ENCODE measurements around the gene TOX2. TPM values are rescaled to one million over a fixed set of nuclear protein-coding genes. Genes with fewer than 3 reads are reported as not detected.

TOX2 gene, protein sequence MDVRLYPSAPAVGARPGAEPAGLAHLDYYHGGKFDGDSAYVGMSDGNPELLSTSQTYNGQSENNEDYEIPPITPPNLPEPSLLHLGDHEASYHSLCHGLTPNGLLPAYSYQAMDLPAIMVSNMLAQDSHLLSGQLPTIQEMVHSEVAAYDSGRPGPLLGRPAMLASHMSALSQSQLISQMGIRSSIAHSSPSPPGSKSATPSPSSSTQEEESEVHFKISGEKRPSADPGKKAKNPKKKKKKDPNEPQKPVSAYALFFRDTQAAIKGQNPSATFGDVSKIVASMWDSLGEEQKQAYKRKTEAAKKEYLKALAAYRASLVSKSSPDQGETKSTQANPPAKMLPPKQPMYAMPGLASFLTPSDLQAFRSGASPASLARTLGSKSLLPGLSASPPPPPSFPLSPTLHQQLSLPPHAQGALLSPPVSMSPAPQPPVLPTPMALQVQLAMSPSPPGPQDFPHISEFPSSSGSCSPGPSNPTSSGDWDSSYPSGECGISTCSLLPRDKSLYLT
- 2.3 TPM for polyA plus RNA-seq (ENCODE audit: insufficient read length)

DNA sequence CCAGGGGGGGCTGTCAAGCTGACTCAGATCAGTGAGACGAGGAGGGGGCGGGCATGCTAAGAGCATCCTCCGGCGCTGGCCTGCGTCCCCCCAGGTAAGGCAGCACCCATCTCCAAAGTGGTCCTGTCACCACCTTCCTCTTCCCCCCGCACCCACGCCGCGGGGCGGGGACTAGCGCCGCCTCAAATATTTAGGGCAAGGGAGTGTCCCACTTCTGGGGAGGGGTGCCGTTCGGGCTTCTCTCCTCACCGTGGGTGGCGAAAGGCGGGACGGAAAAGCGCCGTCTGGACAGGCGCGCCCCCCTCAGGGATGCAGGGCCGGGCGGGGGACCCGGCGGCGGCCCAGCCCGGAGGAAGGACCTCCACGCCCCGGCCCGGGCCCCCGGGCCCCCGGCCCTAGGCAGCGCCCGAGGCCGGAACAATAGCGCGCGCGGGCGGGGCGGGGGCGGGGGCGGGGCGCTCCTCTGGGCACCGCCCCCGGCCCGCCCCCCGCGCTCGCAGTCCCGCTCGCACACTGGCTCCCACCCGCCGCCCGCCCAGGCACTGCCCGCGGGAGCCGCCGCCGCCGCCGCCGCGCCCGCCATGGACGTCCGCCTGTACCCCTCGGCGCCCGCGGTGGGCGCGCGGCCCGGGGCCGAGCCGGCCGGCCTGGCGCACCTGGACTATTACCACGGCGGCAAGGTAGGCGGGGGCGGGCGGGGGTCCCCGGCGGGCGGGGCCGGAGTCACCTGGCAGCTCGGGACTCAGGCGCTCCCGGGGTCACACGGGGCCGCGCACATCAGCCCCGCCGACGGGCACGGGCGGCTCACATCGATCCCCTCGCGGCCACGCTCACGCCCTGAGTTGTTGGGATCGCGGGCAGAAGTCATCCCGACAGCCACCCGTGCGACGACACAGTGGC lies at the start of gene TOX2:
Gene TOX2, plus strand, starts transcription at position 542 of the 900 bp plus-strand sequence. Its CDS starts 40 bp downstream, at position 582.
- no peak for DNase-seq (ENCODE audit: low read depth)

DNA sequence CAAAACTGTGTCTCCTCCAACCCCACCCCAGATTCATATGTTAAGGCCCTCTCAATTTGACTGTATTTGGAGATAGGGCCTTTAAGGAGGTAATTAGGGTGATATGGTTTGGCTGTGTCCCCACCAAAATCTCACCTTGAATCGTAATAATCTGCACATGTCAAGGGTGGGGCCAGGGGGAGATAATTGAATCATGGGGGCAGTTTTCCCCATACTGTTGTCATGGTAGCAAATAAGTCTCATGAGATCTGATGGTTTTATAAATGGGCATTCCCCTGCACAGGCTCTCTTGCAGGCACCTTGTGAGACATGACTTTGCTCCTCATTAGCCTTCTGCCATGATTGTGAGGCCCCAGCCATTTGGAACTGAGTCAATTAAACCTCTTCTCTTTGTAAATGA lies 46.6 kb upstream of the TOX2 start:
- no peak for DNase-seq (ENCODE audit: low read depth)

DNA sequence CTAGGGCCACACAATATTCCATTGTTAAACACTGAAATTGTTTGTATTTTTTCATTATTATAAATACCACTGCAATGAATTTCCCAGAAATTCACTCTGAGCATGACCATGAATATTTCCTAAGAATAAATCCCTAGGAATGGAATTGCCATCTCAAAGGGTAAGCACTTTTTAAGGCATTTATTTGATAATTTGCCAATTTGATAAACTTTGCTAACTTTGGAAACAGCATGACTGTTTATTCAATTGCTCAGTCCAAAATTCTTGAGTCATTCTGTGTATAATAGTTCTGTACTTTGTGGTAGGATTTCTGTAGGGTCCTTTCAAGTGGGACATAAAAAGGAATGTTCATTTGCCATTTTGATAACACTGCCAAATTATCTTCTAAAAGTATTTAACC lies 44.2 kb upstream of the TOX2 start:
- DNase-seq (ENCODE audit: low read depth): no peak

DNA sequence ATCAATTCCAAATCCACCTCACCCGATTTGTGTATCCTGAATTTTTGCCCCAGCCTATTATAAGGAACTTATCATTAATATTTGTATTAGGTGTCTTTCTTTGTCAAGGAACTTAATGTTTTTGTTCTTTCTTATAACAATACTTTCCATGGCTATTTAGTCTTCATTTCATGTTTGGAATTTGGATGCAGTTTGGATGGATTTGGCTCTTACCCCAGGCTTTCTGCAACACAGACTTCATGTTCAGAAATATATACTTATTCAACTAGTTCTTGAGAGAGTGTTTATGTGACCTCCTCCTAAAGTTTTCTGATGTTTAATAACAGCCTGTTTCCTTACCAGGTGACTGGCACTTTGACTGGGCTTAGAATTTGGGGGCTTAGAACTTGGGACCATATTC lies 35.9 kb upstream of the TOX2 start:
- DNase-seq (ENCODE audit: low read depth): no peak

DNA sequence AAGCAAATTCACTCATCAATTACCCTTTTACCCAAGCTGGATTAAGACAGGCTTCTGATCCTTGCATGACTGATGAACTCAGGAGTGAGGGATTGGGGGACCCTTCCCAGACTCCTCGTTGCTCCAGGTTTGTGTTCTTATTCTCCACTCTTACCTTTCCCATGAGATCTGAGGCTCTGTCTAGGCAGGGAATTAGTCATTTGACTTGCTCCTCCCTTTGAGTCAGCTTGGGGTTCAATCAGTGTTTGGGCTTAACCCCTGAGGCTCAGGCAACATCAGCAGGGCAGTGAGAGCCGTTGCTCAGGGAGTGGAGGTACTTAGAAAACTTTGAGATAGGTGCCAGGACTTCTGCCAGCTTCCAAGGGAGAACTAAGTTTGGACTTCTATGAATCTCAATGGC lies 20.7 kb upstream of the TOX2 start:
- no peak for DNase-seq (ENCODE audit: low read depth)

DNA sequence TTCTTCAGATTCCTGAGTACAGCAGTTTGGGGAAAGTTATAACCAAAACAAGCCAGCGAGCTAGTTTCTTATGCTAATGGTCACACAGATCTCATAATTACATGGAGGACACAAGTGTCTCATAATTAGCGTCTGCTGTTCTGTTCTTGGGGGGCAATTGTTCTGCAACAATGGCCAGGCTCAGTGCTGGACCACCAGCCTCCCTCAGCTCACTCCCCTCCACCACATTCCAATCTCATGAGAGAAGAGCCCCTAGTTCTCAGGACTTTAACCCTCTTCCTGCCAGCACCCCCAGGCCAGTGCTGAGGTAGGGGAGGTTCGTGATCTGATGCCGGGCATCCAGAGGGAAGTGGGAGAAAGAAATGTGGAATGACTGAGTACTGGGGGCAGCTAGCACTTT lies 20.2 kb upstream of the TOX2 start:
- no peak for DNase-seq (ENCODE audit: low read depth)

DNA sequence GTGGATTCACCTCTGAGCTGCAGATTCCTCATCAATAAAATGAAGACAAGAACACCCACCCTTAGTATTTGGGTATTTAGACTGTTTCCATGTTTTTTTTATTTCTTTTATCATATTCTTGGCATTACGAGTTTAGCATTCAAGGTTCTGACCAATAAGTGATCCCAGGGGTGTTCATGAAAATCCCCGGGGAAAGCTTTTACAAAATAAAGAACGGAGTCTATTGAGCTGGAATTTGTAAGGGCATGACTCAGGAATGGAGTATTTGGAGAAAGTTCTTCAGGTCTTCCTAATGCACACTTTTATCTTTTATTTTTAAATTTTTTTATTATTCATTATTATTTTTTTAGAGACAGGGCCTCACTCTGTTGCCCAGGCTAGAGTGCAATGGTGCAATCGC lies 19.4 kb upstream of the TOX2 start:
- DNase-seq (ENCODE audit: low read depth): no peak

DNA sequence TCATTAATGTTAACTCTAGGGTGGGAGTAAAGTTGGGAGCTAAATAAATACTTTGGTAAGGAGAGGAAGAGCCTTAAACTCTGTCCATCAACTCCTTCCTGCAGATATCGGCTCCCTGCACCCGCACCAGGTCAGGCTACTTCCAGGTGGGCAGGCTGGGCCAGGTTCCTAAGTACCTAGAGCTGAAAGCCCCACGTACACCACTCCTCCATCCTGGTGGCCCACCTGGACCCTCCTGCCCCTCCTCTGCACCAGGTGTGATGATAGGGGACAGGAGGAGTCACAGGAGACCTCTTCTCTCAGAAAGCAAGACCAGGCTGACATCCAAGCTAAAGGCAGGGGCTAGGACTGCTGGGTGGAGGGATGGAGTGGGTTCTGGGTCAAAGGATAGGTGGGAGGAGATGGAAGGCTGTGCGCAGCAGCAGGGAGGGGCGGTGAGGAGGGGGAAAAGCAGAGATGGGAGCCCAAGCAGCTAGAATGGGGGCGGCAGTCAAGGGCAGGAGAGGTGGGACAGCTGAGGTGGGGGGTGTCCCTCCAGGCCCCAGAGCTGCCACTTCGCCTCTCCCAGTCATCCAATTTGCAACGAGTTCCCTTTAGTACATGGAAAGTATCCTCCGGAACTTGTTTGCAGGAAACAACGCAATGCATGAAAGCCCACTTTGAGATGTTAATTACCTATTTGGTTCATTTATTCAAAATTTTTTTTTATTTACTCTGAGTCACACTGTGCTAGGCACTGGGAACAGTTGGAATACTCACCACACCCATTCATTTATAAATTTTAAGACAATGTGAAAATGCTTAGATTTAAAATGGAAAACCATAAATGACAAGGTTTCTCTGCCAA lies 15.2 kb upstream of the TOX2 start:
- no peak for DNase-seq (ENCODE audit: low read depth)

DNA sequence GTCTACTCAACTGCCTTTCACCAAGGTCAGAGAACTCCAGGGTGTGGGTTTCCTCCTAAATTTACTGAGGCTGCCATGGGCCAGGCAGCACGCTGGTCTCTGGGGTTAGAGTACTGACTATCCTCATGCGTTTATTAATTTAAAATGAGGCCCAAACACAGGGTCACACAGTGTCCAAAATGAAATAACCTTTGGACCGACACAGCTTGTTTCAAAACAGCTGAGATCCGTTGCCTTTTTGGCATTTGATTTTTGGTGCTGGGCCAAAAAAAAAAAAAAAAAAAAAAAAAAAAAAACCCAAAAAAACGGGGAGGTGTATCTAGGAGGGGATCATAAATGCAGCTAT lies 14.6 kb upstream of the TOX2 start:
- no peak for DNase-seq (ENCODE audit: low read depth)

DNA sequence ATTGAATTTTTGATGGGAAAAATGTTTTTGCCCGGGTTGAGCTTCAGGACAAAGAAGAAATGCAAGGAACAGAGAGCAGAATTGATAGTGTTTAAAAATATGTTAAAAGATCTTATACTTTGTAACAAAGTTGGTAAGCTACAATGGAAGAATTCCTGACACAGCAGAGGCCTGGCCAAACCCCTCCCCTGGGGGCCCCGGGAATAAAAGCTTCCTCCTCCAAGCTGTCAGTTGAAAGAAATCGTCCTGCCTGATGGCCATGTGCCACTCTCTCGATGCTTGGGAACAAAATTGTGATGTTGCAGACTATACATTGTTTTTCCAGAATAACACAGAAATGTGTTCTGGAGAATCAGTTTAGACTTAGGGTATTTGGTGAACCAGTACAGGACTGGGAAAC lies 14.2 kb upstream of the TOX2 start:
- DNase-seq (ENCODE audit: low read depth): no peak

DNA sequence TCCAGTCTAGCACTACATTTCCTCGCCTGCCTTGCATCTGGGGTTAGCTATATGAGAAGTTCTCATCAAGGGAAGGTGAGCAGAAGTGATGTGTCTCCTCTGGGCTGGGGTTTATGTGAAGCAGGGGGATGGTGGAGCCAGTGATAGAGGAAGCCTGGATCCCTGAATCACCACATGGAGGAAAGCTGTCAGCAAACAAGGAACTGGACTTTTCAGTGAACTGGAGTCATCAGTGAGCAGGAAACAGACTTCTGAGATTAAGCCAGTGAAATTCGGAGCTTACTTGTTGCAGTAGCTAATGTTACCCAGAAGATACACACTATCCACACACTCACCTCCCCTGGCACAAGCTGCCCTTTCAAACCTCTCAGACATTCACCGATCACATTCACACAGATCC lies 13.4 kb upstream of the TOX2 start:
- DNase-seq (ENCODE audit: low read depth): no peak

DNA sequence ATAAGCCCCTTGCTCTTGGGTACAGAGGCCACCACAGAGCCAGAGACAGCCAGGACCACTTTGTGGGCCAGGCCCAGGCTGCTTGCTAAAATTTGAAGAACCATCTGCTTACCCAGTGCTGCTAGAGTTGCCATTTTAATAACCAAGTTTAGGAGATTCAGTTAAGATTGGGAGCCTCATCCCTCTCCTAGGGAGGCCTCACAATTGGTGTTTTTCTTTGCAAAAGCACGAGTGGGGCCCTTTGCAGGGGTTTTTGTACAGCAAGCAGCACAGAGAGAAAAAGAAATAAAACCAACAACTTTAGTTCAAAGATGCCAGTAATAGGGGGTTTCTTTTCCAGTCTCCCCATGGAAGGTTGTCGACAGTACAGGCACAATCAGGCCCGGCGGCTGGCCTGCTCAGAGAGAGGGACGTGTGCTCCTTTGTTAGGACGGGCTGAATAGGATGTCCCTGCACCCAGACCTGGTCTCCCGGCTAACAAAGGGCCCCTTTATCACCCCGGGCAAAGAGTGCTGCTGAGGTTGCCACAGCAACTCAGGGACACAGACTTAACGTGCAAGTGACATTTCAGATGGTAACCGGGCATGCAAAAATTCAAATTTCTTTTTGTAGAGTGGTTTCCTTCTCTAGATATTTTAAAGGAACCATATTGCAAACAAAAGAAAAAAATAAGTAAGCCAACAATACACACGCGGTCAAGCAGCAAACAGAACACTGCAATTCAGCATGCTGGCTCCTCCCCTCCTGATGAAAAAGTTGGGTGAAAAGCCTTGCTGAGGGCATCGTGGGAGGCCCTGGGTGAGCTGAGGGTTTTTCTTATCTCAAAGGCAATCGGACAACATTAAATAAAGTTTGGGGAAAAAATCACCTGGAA lies 10.5 kb upstream of the TOX2 start:
- DNase-seq (ENCODE audit: low read depth): no peak

DNA sequence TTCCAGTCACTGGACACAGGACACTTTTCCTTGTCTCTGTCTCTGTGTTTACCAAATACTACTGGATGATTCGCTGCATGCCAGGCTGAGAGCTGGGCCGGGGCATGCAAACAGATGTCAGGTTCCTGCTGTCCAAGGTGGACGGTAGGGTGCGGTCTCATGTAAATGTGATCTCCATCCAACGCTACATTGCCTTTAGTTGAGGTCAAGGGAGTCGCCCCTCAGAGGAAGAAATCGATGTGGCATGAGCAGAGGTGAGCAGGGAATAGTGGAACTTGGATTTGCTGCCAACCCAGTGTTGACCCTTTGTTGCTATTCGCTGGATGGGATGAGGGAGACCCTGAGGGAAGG lies 9.8 kb upstream of the TOX2 start:
- DNase-seq (ENCODE audit: low read depth): no peak

DNA sequence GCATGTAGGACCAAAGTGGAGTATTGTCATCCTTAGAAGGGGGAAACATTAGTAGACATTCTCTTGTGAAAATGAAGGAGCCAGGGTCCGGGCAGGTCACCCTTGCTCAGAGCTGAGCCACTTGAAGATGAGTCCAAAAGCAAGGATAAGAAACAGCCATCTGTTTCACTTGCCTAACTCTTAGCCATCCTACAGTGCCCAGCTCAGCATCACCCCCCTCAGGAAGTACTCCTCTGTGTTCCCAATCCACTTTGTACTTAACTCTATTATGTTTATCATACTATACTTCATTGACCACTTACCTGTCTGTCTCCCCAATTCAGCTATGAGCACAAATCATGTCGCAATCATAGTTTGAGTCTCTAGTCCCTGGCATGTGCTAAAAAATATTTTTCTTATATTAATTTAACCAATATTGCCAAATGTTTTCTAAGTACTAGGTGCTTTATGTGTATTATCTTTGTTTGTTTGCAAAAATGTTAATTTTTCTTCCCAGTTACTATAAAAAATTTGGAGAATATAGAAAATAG lies 8.1 kb upstream of the TOX2 start:
- no peak for DNase-seq (ENCODE audit: low read depth)

DNA sequence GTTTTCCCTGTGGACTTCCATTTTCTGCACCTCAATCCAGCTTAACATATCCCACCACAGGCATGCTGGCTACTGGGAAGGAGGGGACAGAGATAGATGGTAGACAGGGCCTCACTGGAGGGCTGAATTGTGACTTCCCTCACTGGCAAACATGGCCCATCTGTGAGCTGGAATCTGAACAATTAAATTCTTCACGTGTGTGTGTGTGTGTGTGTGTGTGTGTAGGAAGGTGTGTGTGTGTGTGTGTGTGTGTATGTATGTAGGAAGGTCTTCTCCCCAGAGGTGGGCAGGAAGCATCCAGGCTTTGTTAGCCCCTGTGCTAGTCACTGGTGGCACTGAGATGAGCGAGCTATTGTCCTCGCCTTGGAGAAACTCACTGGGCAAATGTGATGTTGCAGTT lies 5.4 kb upstream of the TOX2 start:
- no peak for DNase-seq (ENCODE audit: low read depth)

DNA sequence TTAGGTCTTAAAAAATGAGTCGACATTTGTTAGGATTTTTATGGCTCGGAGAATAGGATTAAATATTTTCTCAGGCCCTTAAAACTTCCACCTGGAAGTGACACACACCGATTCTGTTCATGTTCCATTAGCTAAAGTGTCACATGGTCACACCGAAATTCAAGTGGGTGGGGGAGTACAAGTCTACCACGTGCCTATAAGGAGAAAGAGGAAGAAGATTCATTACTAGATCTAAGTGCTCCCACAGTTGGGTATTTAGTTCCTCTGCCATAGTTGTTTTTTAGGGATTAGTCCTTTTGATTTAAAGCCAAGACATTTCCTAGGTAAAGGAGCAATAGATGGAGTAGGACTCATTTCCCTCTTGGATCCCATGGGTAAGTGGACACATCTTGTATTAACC lies 4.9 kb upstream of the TOX2 start:
- DNase-seq (ENCODE audit: low read depth): no peak

DNA sequence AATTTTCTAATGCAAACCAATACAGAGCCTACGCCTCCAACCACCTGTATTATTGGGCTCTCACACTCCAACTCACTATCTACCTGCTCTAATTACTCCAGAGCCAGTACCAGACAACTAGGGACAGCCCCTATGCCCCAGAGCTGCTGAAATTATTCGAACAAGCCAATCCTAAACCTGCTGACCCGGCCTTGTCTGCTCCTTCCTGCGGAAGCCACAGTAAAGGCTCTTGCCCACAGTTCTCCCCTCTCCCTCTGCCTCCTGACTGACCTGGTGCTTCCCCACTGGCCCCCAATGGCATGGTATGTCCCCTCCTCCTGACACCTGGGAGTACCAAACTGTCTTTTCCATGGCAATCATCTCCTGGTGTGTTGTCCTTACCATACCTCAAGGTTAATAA lies 4.1 kb upstream of the TOX2 start:
- DNase-seq (ENCODE audit: low read depth): no peak

DNA sequence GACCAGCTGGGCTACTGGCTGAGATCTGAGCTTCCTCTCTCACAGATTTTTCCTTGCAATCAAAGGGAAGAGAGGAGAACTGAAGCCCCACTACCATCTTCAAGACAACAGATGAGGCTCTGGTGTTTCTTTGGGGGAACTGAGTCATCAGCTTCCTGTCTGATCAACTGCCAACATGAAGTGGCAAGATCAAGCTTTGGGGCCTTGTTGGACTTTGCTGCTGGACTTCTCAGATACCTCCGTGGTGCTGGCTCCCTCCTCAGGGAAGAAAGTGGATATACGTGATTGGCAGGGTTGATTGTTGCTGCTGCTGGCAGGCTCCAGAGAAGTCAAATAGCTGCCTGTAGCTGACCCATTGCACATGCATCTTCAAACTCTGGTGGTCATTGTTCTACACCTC lies 3.6 kb upstream of the TOX2 start:
- DNase-seq (ENCODE audit: low read depth): no peak

DNA sequence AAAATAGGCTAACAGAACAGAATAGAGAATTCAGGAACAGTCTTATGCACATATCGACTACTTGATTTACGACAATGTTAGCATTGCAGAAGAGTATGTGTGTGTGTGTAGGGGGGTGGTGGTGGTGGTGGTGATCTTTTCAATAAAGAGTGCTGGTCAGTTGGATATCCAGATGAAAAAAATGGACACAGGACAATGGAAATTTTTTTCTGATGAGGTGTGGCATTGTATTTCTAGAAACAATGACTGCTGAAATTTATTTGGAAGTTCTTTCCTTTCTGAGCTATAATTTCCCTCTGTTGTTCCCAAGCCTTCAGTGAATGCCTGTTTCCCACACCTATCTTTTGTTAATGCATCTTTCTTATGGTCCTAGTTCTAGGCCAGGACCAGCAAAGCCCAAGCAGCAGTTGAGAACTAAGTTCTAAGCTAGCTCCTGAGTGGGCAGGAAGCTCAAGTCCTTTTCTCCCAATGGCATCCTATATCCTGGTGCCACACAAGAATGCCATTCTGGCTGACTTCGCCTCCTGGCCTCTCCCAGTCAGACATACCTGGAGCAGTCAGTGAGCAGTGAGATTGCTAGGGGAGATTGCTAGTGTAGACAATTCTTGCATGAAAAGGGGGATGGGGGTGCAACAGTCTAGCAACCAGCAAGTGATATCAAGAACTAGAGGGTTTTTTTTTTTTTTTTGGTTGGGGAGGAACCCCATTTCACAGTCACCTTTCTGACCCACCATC lies 1.2 kb upstream of the TOX2 start:
- DNase-seq (ENCODE audit: low read depth): no peak
